ENCODE measurements around the gene ZZZ3. TPM values are rescaled to one million over a fixed set of nuclear protein-coding genes. Genes with fewer than 3 reads are reported as not detected.
"Not testable (repeated sequence)": the region's sequence is repeated elsewhere in the genome, so short reads cannot be mapped to it uniquely, and the experiment has no call there.

ZZZ3 gene
- total and polyA plus RNA-seq, 8 donors = 36.3 to 65.3 (median 58.9) TPM

DNA sequence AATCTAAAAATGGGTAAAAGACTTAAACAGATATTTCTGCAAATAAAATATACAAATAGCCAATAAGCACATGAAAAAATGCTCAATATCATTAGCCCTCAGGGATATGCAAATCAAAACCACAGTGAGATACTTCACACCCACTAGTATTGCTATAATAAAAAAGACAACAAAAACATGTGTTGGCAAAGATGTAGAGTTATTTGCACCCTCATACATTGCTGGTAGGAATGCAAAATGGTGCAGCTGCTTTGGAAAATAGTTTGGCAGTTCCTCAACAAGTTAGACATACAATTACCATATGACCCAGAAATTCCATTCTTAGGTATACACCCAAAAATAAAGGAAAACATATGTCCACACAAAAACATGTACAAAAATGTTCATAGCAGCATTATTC is 30.2 kb downstream of the ZZZ3 start:
- no peak overlapping the region for H3K4me3 ChIP-seq
- H3K27me3 ChIP-seq = no peaks in the 10 kb centered on the region
- intact Hi-C loops (cut with DNase I) = no loop called here
- H3K27ac ChIP-seq = no peak overlapping the region
- H3K9me3 ChIP-seq = peaks cover 0 to 29% of the 10 kb centered on the region in 2 donors
- TF ChIP-seq, protein P1, sequence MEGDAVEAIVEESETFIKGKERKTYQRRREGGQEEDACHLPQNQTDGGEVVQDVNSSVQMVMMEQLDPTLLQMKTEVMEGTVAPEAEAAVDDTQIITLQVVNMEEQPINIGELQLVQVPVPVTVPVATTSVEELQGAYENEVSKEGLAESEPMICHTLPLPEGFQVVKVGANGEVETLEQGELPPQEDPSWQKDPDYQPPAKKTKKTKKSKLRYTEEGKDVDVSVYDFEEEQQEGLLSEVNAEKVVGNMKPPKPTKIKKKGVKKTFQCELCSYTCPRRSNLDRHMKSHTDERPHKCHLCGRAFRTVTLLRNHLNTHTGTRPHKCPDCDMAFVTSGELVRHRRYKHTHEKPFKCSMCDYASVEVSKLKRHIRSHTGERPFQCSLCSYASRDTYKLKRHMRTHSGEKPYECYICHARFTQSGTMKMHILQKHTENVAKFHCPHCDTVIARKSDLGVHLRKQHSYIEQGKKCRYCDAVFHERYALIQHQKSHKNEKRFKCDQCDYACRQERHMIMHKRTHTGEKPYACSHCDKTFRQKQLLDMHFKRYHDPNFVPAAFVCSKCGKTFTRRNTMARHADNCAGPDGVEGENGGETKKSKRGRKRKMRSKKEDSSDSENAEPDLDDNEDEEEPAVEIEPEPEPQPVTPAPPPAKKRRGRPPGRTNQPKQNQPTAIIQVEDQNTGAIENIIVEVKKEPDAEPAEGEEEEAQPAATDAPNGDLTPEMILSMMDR (IDR thresholded peaks at IDR 0.05) = no peak
- no peak for DNase-seq
- no peak for ATAC-seq
- H3K36me3 ChIP-seq = peaks cover 0 to 5% of the 10 kb centered on the region in 2 donors
- H3K4me1 ChIP-seq = no peaks in the 10 kb centered on the region

- H3K4me3 ChIP-seq = no peak overlapping the region
- H3K4me1 ChIP-seq = no peaks in the 10 kb centered on the region
- TF ChIP-seq, protein P1 (IDR thresholded peaks at IDR 0.05) = no peak
- peaks cover 0 to 29% of the 10 kb centered on the region in 2 donors for H3K9me3 ChIP-seq
- H3K27ac ChIP-seq = no peak overlapping the region
- intact Hi-C loops (cut with DNase I) = no loop called here
- no peaks in the 10 kb centered on the region for H3K27me3 ChIP-seq
- no peak for ATAC-seq
- no peak for DNase-seq
- peaks cover 0 to 22% of the 10 kb centered on the region in 2 donors for H3K36me3 ChIP-seq
These were observed 33.3 kb downstream of the ZZZ3 start for GRCh38 chr1:77649127-77649526.

DNA sequence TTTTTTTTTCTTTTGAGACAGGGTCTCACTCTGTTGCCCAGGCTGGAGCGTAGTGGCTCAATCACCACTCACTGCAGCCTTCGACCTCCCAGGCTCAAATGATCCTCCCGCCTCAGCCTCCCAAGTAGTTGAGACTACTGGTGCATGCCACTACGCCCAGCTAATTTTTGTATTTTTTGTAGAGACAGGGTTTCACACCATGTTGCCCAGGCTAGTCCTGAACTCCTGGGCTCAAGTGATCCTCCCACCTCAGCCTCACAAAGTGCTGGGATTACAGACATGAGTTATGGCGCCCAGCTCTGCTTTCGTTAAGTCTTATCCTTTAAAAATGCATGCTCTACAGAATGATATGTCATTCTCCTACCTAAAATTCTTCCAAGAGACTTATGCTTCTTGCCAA is 36.2 kb downstream of the ZZZ3 start:
- DNase-seq; H3K4me1 ChIP-seq; ATAC-seq; H3K27me3 ChIP-seq; H3K4me3 ChIP-seq; H3K27ac ChIP-seq; intact Hi-C loops (cut with DNase I): not testable (repeated sequence)
- H3K36me3 ChIP-seq = peaks cover 0 to 25% of the 10 kb centered on the region in 2 donors
- peaks cover 0 to 27% of the 10 kb centered on the region in 2 donors for H3K9me3 ChIP-seq

DNA sequence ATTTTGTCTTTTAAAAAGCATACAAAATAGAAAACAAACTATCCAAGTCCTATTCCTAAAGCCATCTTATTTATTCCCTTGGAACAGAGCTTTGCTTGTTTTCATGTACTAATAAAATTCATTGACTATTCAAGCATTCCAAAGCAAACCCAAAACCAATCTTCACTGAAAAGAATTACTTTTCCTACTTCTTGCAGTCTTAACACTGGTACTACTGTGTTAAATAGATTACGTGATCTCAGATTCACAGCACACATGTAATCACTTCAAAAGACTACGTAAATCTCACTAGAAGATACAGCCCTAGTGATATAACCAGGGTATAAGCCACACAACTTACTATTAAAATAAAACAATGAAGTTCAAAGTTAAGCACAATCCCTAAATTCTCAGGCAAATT is 39.0 kb downstream of the ZZZ3 start:
- no peak for ATAC-seq

DNA sequence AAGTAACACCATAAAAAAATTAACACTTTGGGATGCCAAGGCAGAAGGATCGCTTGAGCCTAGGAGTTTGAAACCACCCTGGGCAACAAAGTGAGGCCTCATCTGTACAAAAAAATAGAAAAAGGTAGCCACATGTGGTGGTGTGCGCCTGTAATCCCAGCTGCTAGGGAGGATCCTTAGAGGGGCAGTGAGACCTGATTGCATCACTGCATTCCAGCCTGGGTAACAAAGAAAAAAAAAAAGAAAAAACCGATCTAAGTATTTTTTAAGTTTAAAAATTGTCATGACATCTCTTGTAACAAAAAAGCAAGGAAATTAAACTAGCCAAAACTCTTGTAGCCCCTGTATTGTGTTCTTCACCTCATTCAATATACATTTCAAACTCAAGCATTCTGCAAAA is 39.5 kb downstream of the ZZZ3 start:
- TF ChIP-seq, protein P1 (IDR thresholded peaks at IDR 0.05) = no peak
- Histone ChIP-seq H3K27ac (no peak overlapping the region), H3K27me3 (no peaks in the 10 kb centered on the region), H3K36me3 (peaks cover 0 to 24% of the 10 kb centered on the region in 2 donors), H3K9me3 (no peaks in the 10 kb centered on the region), H3K4me3 (no peak overlapping the region), H3K4me1 (no peaks in the 10 kb centered on the region)
- intact Hi-C loops (cut with DNase I) = no loop called here
- no peak for DNase-seq
- no peak for ATAC-seq

More for the DNA sequence above, 39.0 kb downstream of the ZZZ3 start:
- TF ChIP-seq, protein P1 (IDR thresholded peaks at IDR 0.05) = no peak
- Histone ChIP-seq H3K4me3 (no peak overlapping the region), H3K4me1 (no peaks in the 10 kb centered on the region), H3K36me3 (peaks cover 0 to 24% of the 10 kb centered on the region in 2 donors), H3K27me3 (no peaks in the 10 kb centered on the region), H3K9me3 (peaks cover 0 to under 1% of the 10 kb centered on the region in 2 donors), H3K27ac (no peak overlapping the region)
- no peak for DNase-seq
- intact Hi-C loops (cut with DNase I) = no loop called here

GRCh38 chr1:77642196-77642595 is 40.3 kb downstream of the ZZZ3 start:
- DNase-seq (no peak), ATAC-seq (no peak)
- H3K27me3 ChIP-seq = no peaks in the 10 kb centered on the region
- TF ChIP-seq, protein P1 (IDR thresholded peaks at IDR 0.05) = no peak
- intact Hi-C loops (cut with DNase I) = no loop called here
- H3K9me3 ChIP-seq = no peaks in the 10 kb centered on the region
- peaks cover 0 to 24% of the 10 kb centered on the region in 2 donors for H3K36me3 ChIP-seq
- no peaks in the 10 kb centered on the region for H3K4me1 ChIP-seq
- H3K27ac ChIP-seq = no peak overlapping the region
- no peak overlapping the region for H3K4me3 ChIP-seq

Data from left lung (tissue), 10 donors.